ENCODE data around the gene ZFYVE19. TPM values are rescaled to one million over a fixed set of nuclear protein-coding genes. Genes with fewer than 3 reads are reported as not detected.
A peak's percentile ranks its signal among the peaks of the same experiment; 100 is the strongest.

Gene ZFYVE19
- total and polyA plus RNA-seq, 2 of the 13 experiments (the other 11 are each of a cell fraction or from before 2014, with no cell fraction given) = 23.3 to 44.0 TPM

DNA sequence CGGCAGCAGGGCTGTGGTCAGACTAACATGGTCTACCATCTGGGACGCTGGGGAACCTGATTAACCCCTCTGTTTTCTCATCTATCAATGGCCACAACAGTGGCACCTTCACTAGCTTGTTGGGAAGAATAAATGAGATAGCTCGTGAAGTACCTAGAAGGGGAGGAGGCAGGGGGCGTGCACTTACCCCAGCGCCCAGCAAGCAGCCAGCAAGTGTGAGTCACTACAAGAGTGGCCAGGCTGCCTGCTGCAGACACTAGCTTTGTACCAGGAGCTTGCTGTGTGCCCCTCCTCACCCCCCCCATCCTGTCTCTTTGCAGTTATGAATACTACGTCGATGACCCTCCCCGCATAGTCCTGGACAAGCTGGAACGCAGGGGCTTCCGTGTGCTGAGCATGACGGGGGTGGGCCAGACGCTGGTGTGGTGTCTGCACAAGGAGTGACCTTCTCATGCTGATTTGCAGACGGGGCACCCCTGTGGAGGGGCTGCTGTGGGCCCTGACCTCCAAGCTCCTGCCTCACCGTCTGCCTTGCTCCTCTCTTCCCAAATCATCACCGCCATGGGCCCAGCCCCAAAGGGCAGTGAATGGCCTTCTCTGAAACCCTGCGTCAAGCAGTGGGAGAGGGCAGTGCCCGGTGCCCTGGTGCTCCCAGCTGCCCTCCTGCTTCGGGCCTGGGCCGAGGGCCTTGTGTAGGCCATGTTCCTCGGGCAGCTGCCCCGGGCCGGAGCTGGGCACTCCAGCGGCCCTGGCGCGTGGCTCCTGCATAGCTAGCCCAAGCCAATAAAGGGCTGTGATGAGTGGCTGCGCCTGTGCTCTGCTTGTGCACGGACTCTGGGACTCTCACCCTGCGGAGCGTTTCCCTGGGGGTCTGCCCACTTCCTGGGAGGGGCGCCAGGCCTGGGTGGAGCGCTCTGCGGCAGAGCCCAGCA lies 39.7 kb upstream of the ZFYVE19 start:
- H3K9ac ChIP-seq (ENCODE audit: insufficient read depth, low read depth, low read length) = no peak overlapping the region
- no peak overlapping the region for H3K4me3 ChIP-seq (replicated peaks in 1 of 3; ENCODE audit: insufficient read depth in 1 of 3, low read depth in 2 of 3, low read length in 3 of 3)
- FAIRE-seq (no peak), ATAC-seq (no peak), DNase-seq (ENCODE audit: low spot score) (no peak)
- no peaks in the 10 kb centered on the region for H3K9me3 ChIP-seq (ENCODE audit: low read length)
- TF ChIP-seq AGO1 (IDR thresholded peaks at IDR 0.05; ENCODE audit: low read depth, low read length, poor library complexity, severe bottlenecking) = peak; percentile 26
- no peak for TF ChIP-seq ETV6 (CRISPR knock-in tag; conservative IDR thresholded peaks at IDR 0.05)
- TF ChIP-seq IKZF4 (CRISPR knock-in tag; IDR thresholded peaks at IDR 0.05; ENCODE audit: borderline replicate concordance, low read depth, not compliant biosample characterization) = no peak
- no peak for TF ChIP-seq MTF1 (CRISPR knock-in tag; IDR thresholded peaks at IDR 0.05)
- no peak for TF ChIP-seq ASH2L (IDR thresholded peaks at IDR 0.05; ENCODE audit: insufficient read length, low read depth, low read length)
- peak; percentile 27 for TF ChIP-seq AGO2 (optimal IDR thresholded peaks at IDR 0.05; ENCODE audit: low read depth, low read length)
- TF ChIP-seq, protein P1, sequence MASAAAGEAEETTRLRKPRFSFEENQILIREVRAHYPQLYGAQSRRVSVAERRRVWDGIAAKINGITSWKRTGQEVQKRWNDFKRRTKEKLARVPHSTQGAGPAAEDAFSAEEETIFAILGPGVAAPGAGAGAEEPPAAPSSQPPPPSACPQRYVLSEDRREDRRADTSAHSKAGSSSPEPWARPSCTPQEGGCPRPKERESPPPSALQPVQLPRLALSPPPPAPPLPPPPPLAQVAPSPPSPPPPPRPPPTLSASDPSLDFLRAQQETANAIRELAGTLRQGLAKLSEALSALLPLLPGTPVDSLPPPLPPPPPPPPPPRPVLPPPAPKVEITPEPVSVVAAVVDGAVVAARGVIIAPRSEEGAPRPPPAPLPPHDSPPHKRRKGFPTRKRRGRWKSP (CRISPR knock-in tag; IDR thresholded peaks at IDR 0.05) = no peak
- peak in 1 of 2 experiments; percentile 26; a peak in 1 of 4 replicates for TF ChIP-seq POLR2A (IDR thresholded peaks at IDR 0.05; ENCODE audit: insufficient read depth in 1 of 2, low read depth in 2 of 2, low read length in 2 of 2)
- no peak for TF ChIP-seq ZFP37 (CRISPR knock-in tag; IDR thresholded peaks at IDR 0.05; ENCODE audit: borderline replicate concordance)
- peak; percentile 61 for TF ChIP-seq RBFOX2 (IDR thresholded peaks at IDR 0.05; ENCODE audit: low read depth, low read length)
- no peak for TF ChIP-seq MAZ (IDR thresholded peaks at IDR 0.05; ENCODE audit: borderline replicate concordance, low read depth, low read length)
- no peak for TF ChIP-seq MAZ (CRISPR knock-in tag; IDR thresholded peaks at IDR 0.05; ENCODE audit: low read depth)
- H3K27me3 ChIP-seq (ENCODE audit: control insufficient read depth in 1 of 2, insufficient read depth in 2 of 2, low read length in 2 of 2) = no peaks in the 10 kb centered on the region
- in situ Hi-C loops (cut with HindIII; ENCODE audit: extremely low pct_ligation_motif_present, low pct_unique_long_range_greater_than_20kb) (no loop called here), intact Hi-C loops (cut with micrococcal nuclease; ENCODE audit: unreplicated experiment) (no loop called here)
- ChIA-PET POLR2A (interaction anchor here (0.9 to 1.2 kb wide), 2 partner anchors 40 to 73 kb away, joined by 3 to 4 read pairs; partner anchors contain the start of genes DNAJC17 and ZFYVE19), CTCF (ENCODE audit: low intra/inter-chr PET ratio, low total read pairs) (no interaction called here)
- 97% methylated on average over 20 of the region's 32 CpGs for WGBS (ENCODE audit: low lambda C conversion rate)
- peaks cover 7 to 22% of the 10 kb centered on the region in 2 experiments; a peak in 4 of 5 replicates for H3K36me3 ChIP-seq (replicated peaks in 1 of 2; ENCODE audit: control insufficient read depth in 1 of 2, insufficient read depth in 2 of 2, low read length in 2 of 2)
- no peak overlapping the region for H3K4me2 ChIP-seq (ENCODE audit: low read depth, low read length)
- peaks cover 31% of the 10 kb centered on the region for H3K4me1 ChIP-seq (ENCODE audit: insufficient read depth, low read length)
- no peak overlapping the region for H3K27ac ChIP-seq (ENCODE audit: extremely low read length, insufficient read depth, low read length)
- BruUV-seq (replicated peaks) = no TSS peak
- peaks cover 11% of the 10 kb centered on the region for H3K79me2 ChIP-seq (ENCODE audit: insufficient read depth, low read length)
- no peaks in the 10 kb centered on the region for H4K20me1 ChIP-seq (ENCODE audit: insufficient read depth, low read length)
- H2AFZ ChIP-seq (ENCODE audit: low read length) = no peak overlapping the region

Measured in HepG2 (cell line).